ELF-1 (cell line): Measurements from ENCODE around the gene WDTC1.

Experiments used
- DNase-seq: peaks from one replicate; pipeline ENCODE4 v3.0.0-alpha.2; 2016; ENCODE audit warnings: low read depth, low spot score

WDTC1 gene

GRCh38 chr1:27301052-27301422 is 66.6 kb downstream of the WDTC1 start:
- no peak for DNase-seq

DNA sequence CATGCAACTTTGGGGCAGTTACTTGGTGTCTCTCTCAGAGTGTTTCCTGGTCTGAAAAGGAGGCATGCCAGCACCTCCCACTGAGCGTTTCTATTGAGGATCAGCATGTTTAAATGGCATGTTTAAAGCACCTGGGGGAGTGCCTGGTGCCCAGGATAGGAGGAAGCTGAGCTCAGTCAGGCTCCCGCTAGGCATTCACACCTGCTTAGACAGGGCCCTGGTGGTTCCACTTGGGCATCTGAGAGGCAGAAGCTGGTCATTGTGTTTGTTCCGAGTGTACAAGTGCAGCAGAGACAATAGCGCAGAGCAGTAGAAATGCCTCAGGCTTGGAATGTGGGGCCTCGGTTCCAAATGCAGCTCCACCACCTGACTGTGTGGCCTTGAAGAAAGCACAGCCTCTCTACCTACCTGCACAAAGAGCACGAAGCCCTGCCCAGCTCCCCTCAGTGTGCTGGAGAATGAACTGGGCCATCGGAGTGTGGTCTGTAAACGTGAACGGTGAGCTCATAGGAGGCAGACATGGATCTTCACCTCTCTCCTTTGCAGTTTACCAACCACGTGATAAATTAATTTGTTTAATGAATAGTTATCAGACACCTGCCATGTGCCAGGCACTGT is 67.3 kb downstream of the WDTC1 start:
- peak; percentile 45 for DNase-seq

DNA sequence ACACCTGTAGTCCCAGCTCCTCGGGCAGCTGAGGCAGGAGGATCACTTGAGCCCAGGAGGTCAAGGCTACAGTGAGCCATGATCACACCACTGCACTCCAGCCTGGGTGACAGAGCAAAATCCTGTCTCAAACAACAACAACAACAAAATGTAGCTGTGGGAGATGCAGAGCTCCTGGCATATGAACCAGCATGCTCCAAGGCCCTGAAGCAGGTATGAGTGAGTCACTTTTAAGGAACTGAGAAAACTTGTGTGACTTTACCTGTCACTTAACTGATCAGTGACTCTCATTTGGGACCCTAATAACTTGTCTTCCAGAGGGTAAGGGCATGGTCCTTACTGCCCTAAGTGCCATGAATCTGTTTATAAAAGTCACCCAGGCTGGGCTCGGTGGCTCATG is 68.2 kb downstream of the WDTC1 start:
- no peak for DNase-seq

GRCh38 chr1:27303509-27303908 is 69.1 kb downstream of the WDTC1 start:
- no peak for DNase-seq

DNA sequence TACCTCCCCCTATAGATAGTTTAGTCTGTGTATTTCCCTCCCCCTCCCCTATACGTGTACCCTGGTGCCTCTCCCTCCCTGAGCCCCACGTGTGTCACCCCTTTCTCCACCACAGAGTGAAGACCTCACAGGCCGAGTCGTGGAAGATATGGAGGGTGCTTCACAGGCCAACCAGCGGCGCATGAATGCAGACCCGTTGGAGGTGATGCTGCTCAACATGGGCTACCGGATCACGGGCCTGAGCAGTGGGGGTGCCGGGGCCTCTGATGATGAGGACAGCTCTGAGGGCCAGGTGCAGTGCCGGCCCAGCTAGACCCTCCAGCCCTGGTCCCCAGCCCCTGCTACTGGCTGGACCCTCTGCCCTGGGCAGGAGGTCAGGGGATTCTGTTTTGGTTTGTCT is 71.6 kb downstream of the WDTC1 start:
- no peak for DNase-seq

GRCh38 chr1:27306892-27307761 is 72.7 kb downstream of the WDTC1 start:
- peak; percentile 82 for DNase-seq

DNA sequence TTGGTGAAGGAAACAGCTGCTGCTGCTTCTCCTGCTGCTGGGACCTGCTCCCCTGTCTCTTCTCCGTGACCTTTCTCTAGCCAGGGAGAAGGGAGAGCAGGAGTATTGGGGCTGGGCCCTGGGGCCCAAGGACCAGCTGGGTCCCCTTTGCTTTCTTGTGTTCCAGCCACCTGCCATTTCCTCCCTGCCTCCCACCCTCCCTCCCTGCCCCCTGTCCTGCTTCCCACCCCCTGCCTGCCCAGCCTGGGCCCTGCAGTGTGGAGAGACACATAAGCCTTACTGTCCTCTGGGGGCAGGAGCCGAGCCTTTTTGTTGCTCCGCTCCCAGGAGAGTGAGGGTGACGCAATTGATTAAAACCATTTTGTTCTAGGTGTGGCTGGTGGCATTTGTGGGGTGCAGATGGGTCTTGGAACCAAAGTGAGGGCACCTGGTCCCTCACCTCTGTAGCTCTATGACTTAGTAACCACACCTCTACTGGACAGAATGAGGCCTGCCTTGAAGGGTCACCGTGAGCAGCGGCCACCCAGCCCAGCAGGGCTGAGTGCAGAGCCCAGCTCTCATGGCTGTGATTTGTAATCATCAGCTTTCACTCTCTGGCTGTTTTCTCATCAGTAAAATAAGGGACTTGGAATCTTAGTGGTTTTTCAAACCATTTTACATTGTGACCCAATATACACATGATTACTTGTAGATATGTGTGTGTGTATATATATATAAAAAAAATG is 73.6 kb downstream of the WDTC1 start:
- no peak for DNase-seq

- DNase-seq = no peak
These were observed 79.7 kb downstream of the WDTC1 start for GRCh38 chr1:27314169-27314568.

GRCh38 chr1:27314737-27315136 is 80.3 kb downstream of the WDTC1 start:
- no peak for DNase-seq

- DNase-seq = no peak
These were observed 82.4 kb downstream of the WDTC1 start for GRCh38 chr1:27316860-27317259.

GRCh38 chr1:27318136-27318535 is 83.7 kb downstream of the WDTC1 start:
- DNase-seq = no peak

DNA sequence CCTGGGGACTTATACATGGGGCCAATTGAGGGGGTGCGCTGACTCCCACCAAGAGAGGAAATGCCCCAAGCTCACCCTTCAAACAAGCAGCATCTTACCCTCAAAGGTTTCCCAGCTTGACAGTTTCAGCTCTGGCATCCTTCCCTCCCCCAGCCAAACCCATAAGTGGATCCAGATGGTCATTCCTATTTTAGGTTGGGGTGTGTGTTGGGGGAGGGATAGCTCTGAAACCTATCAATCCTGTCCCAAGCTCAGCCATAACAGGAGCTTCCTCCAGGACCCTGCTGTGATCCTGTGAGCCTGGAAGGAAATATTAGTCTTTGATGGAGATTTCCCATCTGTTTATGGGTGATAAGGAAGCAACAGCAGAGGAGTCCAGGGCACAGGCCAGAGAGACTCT is 84.2 kb downstream of the WDTC1 start:
- no peak for DNase-seq

DNA sequence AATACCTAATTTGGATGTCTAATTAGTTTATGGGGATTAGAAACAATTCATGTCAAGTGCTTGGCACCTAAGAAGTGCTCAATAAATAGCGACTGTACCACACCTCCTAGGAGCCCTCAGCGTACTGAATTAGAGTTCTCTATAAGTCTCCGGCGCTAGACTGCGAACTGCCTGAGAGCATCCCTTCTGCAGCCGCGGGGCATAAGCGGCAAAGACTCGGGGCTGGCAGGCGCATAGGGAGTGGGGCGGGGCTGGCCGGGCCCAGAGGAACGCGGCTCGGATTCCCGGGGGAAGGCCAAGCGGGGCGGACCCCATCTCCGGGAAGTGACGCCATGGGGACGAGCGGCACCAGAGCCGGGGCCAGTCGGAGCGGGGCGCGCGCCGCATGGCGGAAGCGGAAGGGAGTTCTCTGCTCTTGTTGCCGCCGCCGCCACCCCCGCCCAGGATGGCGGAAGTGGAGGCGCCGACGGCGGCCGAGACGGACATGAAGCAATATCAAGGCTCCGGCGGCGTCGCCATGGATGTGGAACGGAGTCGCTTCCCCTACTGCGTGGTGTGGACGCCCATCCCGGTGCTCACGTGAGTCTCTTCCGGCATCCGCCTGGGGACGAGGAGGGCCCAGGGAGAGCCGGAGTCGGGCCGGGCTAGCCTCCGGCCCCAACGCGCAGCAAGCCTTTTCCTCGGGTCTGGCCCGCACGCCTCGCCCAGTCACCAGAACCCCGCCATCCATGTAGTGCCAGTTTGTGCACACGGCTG is 87.6 kb downstream of the WDTC1 start, which contains the start of gene TMEM222:
TMEM222 (plus strand) TSS at position 351 of the 756 bp plus-strand sequence; CDS start at position 386, 35 bp downstream.
- DNase-seq = peak; percentile 98

DNA sequence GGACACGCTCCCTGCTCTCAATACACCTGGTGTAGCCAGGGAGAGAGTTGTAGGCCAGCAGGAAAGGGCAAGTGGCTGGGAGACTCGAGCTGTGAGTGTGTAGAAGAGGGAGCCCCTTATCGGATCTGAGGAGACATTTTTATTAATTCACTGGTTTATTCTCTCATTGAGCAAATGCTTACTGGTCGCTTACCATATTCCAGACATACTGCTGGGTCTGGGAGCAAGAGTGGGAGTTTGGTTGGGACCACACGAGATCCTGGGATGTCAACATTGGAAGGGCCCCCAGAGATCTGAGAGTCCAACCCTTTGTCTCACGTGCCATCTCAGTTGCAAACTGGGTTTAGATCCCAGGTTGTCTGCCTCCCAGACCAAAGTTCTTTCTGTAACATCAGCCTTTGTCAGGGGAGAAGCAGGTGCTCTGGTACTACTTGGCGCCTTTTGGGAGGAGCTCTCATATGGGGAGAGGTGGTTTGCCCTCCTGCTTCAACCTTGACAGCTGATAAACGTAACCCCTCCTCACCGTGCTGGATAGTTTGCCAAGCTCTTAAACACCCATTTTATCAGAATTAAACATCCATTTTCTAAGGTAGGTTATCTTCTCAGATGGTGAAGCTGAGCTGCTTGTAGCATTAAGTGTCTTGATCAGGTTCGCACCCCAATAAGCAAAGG is 88.3 kb downstream of the WDTC1 start:
- DNase-seq = no peak

- DNase-seq = no peak
These were observed 90.9 kb downstream of the WDTC1 start for GRCh38 chr1:27325286-27325685.

GRCh38 chr1:27327964-27328363 is 93.5 kb downstream of the WDTC1 start:
- no peak for DNase-seq

- DNase-seq = no peak
These were observed 96.4 kb downstream of the WDTC1 start for GRCh38 chr1:27330786-27331185.

DNA sequence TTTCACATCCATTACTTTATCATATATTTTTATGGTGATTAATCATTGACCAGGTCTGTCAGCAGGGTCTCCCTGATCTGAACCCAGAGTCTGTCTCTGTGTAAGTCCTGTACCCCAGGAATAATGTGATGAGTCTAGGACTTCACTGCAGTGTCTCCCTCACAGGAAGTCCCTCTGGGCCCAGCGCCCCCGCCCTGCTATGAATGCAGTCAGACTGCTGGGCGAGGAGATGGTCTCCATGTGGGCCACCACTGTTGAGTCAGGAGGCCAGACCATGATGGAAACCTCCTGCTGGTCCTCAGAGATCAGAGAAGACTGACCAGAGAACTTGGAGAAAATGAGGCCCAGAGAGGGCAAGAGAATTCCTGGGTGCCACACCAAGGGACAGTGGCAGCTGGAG is 97.0 kb downstream of the WDTC1 start:
- DNase-seq = no peak

DNA sequence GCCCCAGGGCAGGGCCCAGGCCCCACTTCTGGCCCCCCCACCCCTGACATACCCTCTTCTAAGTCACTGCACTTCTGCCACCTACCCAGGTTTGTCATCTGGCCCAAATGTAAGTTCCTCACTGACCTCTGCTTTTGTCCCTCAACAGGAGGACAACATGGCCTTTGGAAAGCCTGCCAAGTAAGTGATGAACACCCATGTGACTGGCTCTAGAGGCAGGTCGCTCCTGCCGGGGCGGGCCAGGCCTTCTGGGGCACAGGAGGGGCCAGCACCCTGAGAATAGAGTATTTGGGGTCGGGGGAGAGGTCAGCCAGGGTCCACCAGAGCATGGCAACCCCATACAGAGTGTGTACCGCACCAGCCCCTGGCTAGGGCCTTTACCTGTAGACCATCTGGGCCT is 97.5 kb downstream of the WDTC1 start:
- no peak for DNase-seq

GRCh38 chr1:27332536-27333281 is 98.3 kb downstream of the WDTC1 start:
- peak; percentile 77 for DNase-seq
